ENCODE data around the gene GAL3ST1.
"Not testable (repeated sequence)": the region's sequence is repeated elsewhere in the genome, so short reads cannot be mapped to it uniquely, and the experiment has no call there.

Gene GAL3ST1

GRCh38 chr22:30546616-30547015 is 27.8 kb downstream of the GAL3ST1 start, which contains the start of gene SEC14L6:
Gene SEC14L6, minus strand, starts transcription at chr22:30546741. Its CDS starts 59 bp downstream, at chr22:30546682.
- H2AK5ac ChIP-seq (ENCODE audit: low read depth, low read length): no peak within 1 kb of the TSS
- peaks cover 2 to 11% of the 10 kb centered on the region in 2 donors for H3K9me3 ChIP-seq (replicated peaks in 1 of 2; ENCODE audit: control insufficient read depth in 2 of 2, insufficient read depth in 1 of 2, low read depth in 1 of 2, low read length in 2 of 2)
- no peak within 1 kb of the TSS for H3K27ac ChIP-seq (replicated peaks; ENCODE audit: low read length)
- peaks cover 6 to 7% of the 10 kb centered on the region in 2 donors for H3K4me1 ChIP-seq (ENCODE audit: control insufficient read depth in 2 of 2, insufficient read depth in 1 of 2, low read depth in 1 of 2, low read length in 2 of 2)
- peak within 1 kb of the TSS; percentile 28 for H3K14ac ChIP-seq (ENCODE audit: low read length)
- H3K36me3 ChIP-seq (replicated peaks in 1 of 2; ENCODE audit: control insufficient read depth in 2 of 2, insufficient read depth in 2 of 2, low read length in 2 of 2): no peaks in the 10 kb centered on the region
- H3K4me3 ChIP-seq (ENCODE audit: low read length in 2 of 2): no peak within 1 kb of the TSS
- H2AFZ ChIP-seq (ENCODE audit: low read length): peak within 1 kb of the TSS; percentile 42
- no peak within 1 kb of the TSS for H3K23ac ChIP-seq (ENCODE audit: low read depth, low read length, poor library complexity)
- H2BK5ac ChIP-seq (ENCODE audit: low read length): no peak within 1 kb of the TSS
- H4K91ac ChIP-seq (ENCODE audit: low read depth, low read length, poor library complexity): no peak within 1 kb of the TSS
- H3K9ac ChIP-seq (ENCODE audit: low read depth, low read length, poor library complexity): no peak within 1 kb of the TSS
- WGBS, 2 donors (ENCODE audit: extremely low coverage in 2 of 2, insufficient read length in 2 of 2, insufficient replicate concordance in 1 of 2): no CpG with 5 or more reads among the region's 7 CpGs
- H2BK12ac ChIP-seq (ENCODE audit: low read length): peak within 1 kb of the TSS; percentile 31
- peak within 1 kb of the TSS; percentile 75 for H2BK15ac ChIP-seq (ENCODE audit: low read length)
- H4K8ac ChIP-seq (ENCODE audit: low read depth, low read length): no peak within 1 kb of the TSS
- no peak within 1 kb of the TSS for H3K4ac ChIP-seq (ENCODE audit: low read length)
- H2BK120ac ChIP-seq (ENCODE audit: low read depth, low read length): no peak within 1 kb of the TSS
- H3K18ac ChIP-seq (ENCODE audit: low read length): peak within 1 kb of the TSS; percentile 77
- peaks cover 0 to 2% (median 0%) of the 10 kb centered on the region in 3 experiments for H3K27me3 ChIP-seq (ENCODE audit: control insufficient read depth in 3 of 3, insufficient read depth in 3 of 3, low read depth in 1 of 3, low read length in 3 of 3)
- DNase-seq (ENCODE audit: low spot score): no peak
- no peak within 1 kb of the TSS for H3K4me2 ChIP-seq (ENCODE audit: insufficient read depth, low read length, poor library complexity, severe bottlenecking)
- H3K79me1 ChIP-seq (ENCODE audit: low read depth, low read length): no peaks in the 10 kb centered on the region

GRCh38 chr22:30542811-30543188 is 31.7 kb downstream of the GAL3ST1 start:
- Histone ChIP-seq H4K91ac (ENCODE audit: low read depth, low read length, poor library complexity) (no peak overlapping the region), H2BK12ac (ENCODE audit: low read length) (peak overlapping the region; percentile 82), H3K4ac (ENCODE audit: low read length) (no peak overlapping the region), H2BK120ac (ENCODE audit: low read depth, low read length) (peak overlapping the region; percentile 84), H3K27ac (replicated peaks; ENCODE audit: low read length) (no peak overlapping the region), H3K18ac (ENCODE audit: low read length) (peak overlapping the region; percentile 95), H3K9me3 (replicated peaks in 1 of 2; ENCODE audit: control insufficient read depth in 2 of 2, insufficient read depth in 1 of 2, low read depth in 1 of 2, low read length in 2 of 2) (peaks cover 2 to 11% of the 10 kb centered on the region in 2 donors), H3K9ac (ENCODE audit: low read depth, low read length, poor library complexity) (no peak overlapping the region), H4K8ac (ENCODE audit: low read depth, low read length) (no peak overlapping the region), H2AFZ (ENCODE audit: low read length) (peak overlapping the region; percentile 78), H3K4me3 (ENCODE audit: low read length in 2 of 2) (peak overlapping the region in 1 of 2 donors; percentile 50), H2BK15ac (ENCODE audit: low read length) (peak overlapping the region; percentile 62), H3K23ac (ENCODE audit: low read depth, low read length, poor library complexity) (peak overlapping the region; percentile 89), H3K4me2 (ENCODE audit: insufficient read depth, low read length, poor library complexity, severe bottlenecking) (peak overlapping the region; percentile 69), H3K27me3 (ENCODE audit: control insufficient read depth in 3 of 3, insufficient read depth in 3 of 3, low read depth in 1 of 3, low read length in 3 of 3) (peaks cover 0 to 2% (median 0%) of the 10 kb centered on the region in 3 experiments), H2BK5ac (ENCODE audit: low read length) (no peak overlapping the region), H3K4me1 (ENCODE audit: control insufficient read depth in 2 of 2, insufficient read depth in 1 of 2, low read depth in 1 of 2, low read length in 2 of 2) (peaks cover 6 to 7% of the 10 kb centered on the region in 2 donors), H3K14ac (ENCODE audit: low read length) (peak overlapping the region; percentile 98), H3K79me1 (ENCODE audit: low read depth, low read length) (peaks cover 2% of the 10 kb centered on the region), H2AK5ac (ENCODE audit: low read depth, low read length) (peak overlapping the region; percentile 93), H3K36me3 (replicated peaks in 1 of 2; ENCODE audit: control insufficient read depth in 2 of 2, insufficient read depth in 2 of 2, low read length in 2 of 2) (no peaks in the 10 kb centered on the region)
- no peak for DNase-seq (ENCODE audit: low spot score)
- WGBS, 2 donors (ENCODE audit: extremely low coverage in 2 of 2, insufficient read length in 2 of 2, insufficient replicate concordance in 1 of 2): no CpG with 5 or more reads among the region's 12 CpGs

- peak overlapping the region; percentile 69 for H3K4me2 ChIP-seq (ENCODE audit: insufficient read depth, low read length, poor library complexity, severe bottlenecking)
- no peak overlapping the region for H3K14ac ChIP-seq (ENCODE audit: low read length)
- H2BK120ac ChIP-seq (ENCODE audit: low read depth, low read length): no peak overlapping the region
- peak overlapping the region; percentile 93 for H2AK5ac ChIP-seq (ENCODE audit: low read depth, low read length)
- H3K4ac ChIP-seq (ENCODE audit: low read length): no peak overlapping the region
- H3K4me3 ChIP-seq (ENCODE audit: low read length in 2 of 2): peak overlapping the region; percentile 50 to 74
- H2AFZ ChIP-seq (ENCODE audit: low read length): peak overlapping the region; percentile 78
- peaks cover 2% of the 10 kb centered on the region for H3K79me1 ChIP-seq (ENCODE audit: low read depth, low read length)
- no peak overlapping the region for H4K91ac ChIP-seq (ENCODE audit: low read depth, low read length, poor library complexity)
- peak; percentile 24 for DNase-seq (ENCODE audit: low spot score)
- H3K18ac ChIP-seq (ENCODE audit: low read length): peak overlapping the region; percentile 89
- H3K9me3 ChIP-seq (replicated peaks in 1 of 2; ENCODE audit: control insufficient read depth in 2 of 2, insufficient read depth in 1 of 2, low read depth in 1 of 2, low read length in 2 of 2): peaks cover 2 to 11% of the 10 kb centered on the region in 2 donors
- H3K9ac ChIP-seq (ENCODE audit: low read depth, low read length, poor library complexity): peak overlapping the region; percentile 81
- peaks cover 6 to 7% of the 10 kb centered on the region in 2 donors for H3K4me1 ChIP-seq (ENCODE audit: control insufficient read depth in 2 of 2, insufficient read depth in 1 of 2, low read depth in 1 of 2, low read length in 2 of 2)
- no peak overlapping the region for H2BK15ac ChIP-seq (ENCODE audit: low read length)
- peak overlapping the region; percentile 65 for H3K23ac ChIP-seq (ENCODE audit: low read depth, low read length, poor library complexity)
- H2BK12ac ChIP-seq (ENCODE audit: low read length): no peak overlapping the region
- peaks cover 0 to 2% (median 0%) of the 10 kb centered on the region in 3 experiments for H3K27me3 ChIP-seq (ENCODE audit: control insufficient read depth in 3 of 3, insufficient read depth in 3 of 3, low read depth in 1 of 3, low read length in 3 of 3)
- H3K36me3 ChIP-seq (replicated peaks in 1 of 2; ENCODE audit: control insufficient read depth in 2 of 2, insufficient read depth in 2 of 2, low read length in 2 of 2): no peaks in the 10 kb centered on the region
- H4K8ac ChIP-seq (ENCODE audit: low read depth, low read length): no peak overlapping the region
- H2BK5ac ChIP-seq (ENCODE audit: low read length): no peak overlapping the region
- no peak overlapping the region for H3K27ac ChIP-seq (replicated peaks; ENCODE audit: low read length)
- WGBS, 2 donors (ENCODE audit: extremely low coverage in 2 of 2, insufficient read length in 2 of 2, insufficient replicate concordance in 1 of 2): no CpG with 5 or more reads among the region's 64 CpGs
Observed at GRCh38 chr22:30541961-30542810, 32.3 kb downstream of the GAL3ST1 start.

GRCh38 chr22:30541511-30541910 is 33.0 kb downstream of the GAL3ST1 start:
- H2BK15ac ChIP-seq (ENCODE audit: low read length); DNase-seq (ENCODE audit: low spot score); H3K9ac ChIP-seq (ENCODE audit: low read depth, low read length, poor library complexity); H4K91ac ChIP-seq (ENCODE audit: low read depth, low read length, poor library complexity); H4K8ac ChIP-seq (ENCODE audit: low read depth, low read length); H3K27me3 ChIP-seq (ENCODE audit: control insufficient read depth in 3 of 3, insufficient read depth in 3 of 3, low read depth in 1 of 3, low read length in 3 of 3); H2BK12ac ChIP-seq (ENCODE audit: low read length); H3K4me1 ChIP-seq (ENCODE audit: control insufficient read depth in 2 of 2, insufficient read depth in 1 of 2, low read depth in 1 of 2, low read length in 2 of 2); H2BK5ac ChIP-seq (ENCODE audit: low read length); H3K36me3 ChIP-seq (replicated peaks in 1 of 2; ENCODE audit: control insufficient read depth in 2 of 2, insufficient read depth in 2 of 2, low read length in 2 of 2); H3K27ac ChIP-seq (replicated peaks; ENCODE audit: low read length); H2BK120ac ChIP-seq (ENCODE audit: low read depth, low read length); H3K18ac ChIP-seq (ENCODE audit: low read length); H2AK5ac ChIP-seq (ENCODE audit: low read depth, low read length); H3K4ac ChIP-seq (ENCODE audit: low read length); H3K23ac ChIP-seq (ENCODE audit: low read depth, low read length, poor library complexity); H3K14ac ChIP-seq (ENCODE audit: low read length); H3K79me1 ChIP-seq (ENCODE audit: low read depth, low read length): not testable (repeated sequence)
- Histone ChIP-seq H3K9me3 (replicated peaks in 1 of 2; ENCODE audit: control insufficient read depth in 2 of 2, insufficient read depth in 1 of 2, low read depth in 1 of 2, low read length in 2 of 2) (peaks cover 2 to 11% of the 10 kb centered on the region in 2 donors), H3K4me2 (ENCODE audit: insufficient read depth, low read length, poor library complexity, severe bottlenecking) (peak overlapping the region; percentile 69), H2AFZ (ENCODE audit: low read length) (peak overlapping the region; percentile 78), H3K4me3 (ENCODE audit: low read length in 2 of 2) (peak overlapping the region in 1 of 2 donors; percentile 50)
- WGBS, 2 donors (ENCODE audit: extremely low coverage in 2 of 2, insufficient read length in 2 of 2, insufficient replicate concordance in 1 of 2): no CpG with 5 or more reads among the region's 3 CpGs

All from neuronal stem cell (in vitro differentiated cells).